Esophagus muscularis mucosa (tissue), 4 donors: Measurements from ENCODE around the gene PRDM5. TPM values are rescaled to one million over a fixed set of nuclear protein-coding genes. Genes with fewer than 3 reads are reported as not detected.
A peak's percentile ranks its signal among the peaks of the same experiment; 100 is the strongest.

Source experiments
- DNase-seq: peaks from one replicate; pipeline ENCODE4 v3.0.0-alpha.2; 2017; ENCODE audit errors: extremely low spot score
- H3K27ac ChIP-seq, 4 donors: fragments of 200-600 bp; sonication (generic); replicated peaks in 1 of 4; 1 replicate in 3 of 4; 2 replicates in 1 of 4; pipeline ENCODE4 v1.5.1; 2016 to 2019; ENCODE audit warnings: mild to moderate bottlenecking in 1 of 4
- H3K27me3 ChIP-seq, 4 donors: fragments of 200-600 bp; sonication (generic); one replicate each; pipeline versions ENCODE4 v1.5.1 to v1.6.0; 2016 to 2019
- H3K36me3 ChIP-seq, 4 donors: fragments of 200-600 bp; sonication (generic); one replicate each; pipeline ENCODE4 v1.5.1; 2016 to 2019
- H3K4me1 ChIP-seq, 4 donors: fragments of 200-600 bp; sonication (generic); one replicate each; pipeline ENCODE4 v1.5.1; 2016 to 2019
- H3K4me3 ChIP-seq, 4 donors: fragments of 200-600 bp; sonication (generic); 1 replicate in 2 of 4; 2 replicates in 2 of 4; pipeline ENCODE4 v1.5.1; 2016 to 2019; ENCODE audit warnings: mild to moderate bottlenecking in 4 of 4, moderate library complexity in 1 of 4
- H3K9me3 ChIP-seq, 4 donors: fragments of 200-600 bp; sonication (generic); 1 replicate in 3 of 4; 2 replicates in 1 of 4; pipeline ENCODE4 v1.5.1; 2016 to 2019
- CTCF ChIP-seq, 3 experiments: fragments of 200-600 bp in 2 of 3; fragments of 450-650 bp in 1 of 3; sonication (generic) in 2 of 3; IDR thresholded peaks; one replicate each; pipeline ENCODE4 v1.5.1; 2017 to 2019; ENCODE audit warnings: antibody characterized with exemption in 3 of 3, mild to moderate bottlenecking in 2 of 3, moderate library complexity in 1 of 3
- EP300 ChIP-seq: sonication (generic); formaldehyde crosslinking; IDR thresholded peaks from one replicate; pipeline ENCODE4 v1.6.1; 2017; ENCODE audit warnings: antibody characterized with exemption
- POLR2A ChIP-seq: fragments of 450-650 bp; IDR thresholded peaks from one replicate; pipeline ENCODE4 v1.6.1; 2017; ENCODE audit warnings: antibody characterized with exemption, moderate library complexity, mild to moderate bottlenecking, low read depth
- POLR2AphosphoS5 ChIP-seq, 2 donors: sonication (generic); formaldehyde crosslinking; IDR thresholded peaks; one replicate each; pipeline ENCODE4 v1.6.1; 2017; ENCODE audit warnings: antibody characterized with exemption in 2 of 2
- WGBS: methylation state at CpG from one replicate; pipeline ENCODE4 v1.1.5; 2018; 5-methylcytosine and 5-hydroxymethylcytosine counted together
- intact Hi-C: fragments of 100-400 bp; cut with DNase I; formaldehyde crosslinking; loops from one replicate; pipeline ENCODE4 v1.15.1; 2023
- total RNA-seq, 4 donors: library from RNA; depleted of rRNA; stranded (reverse); fragments of >200 nt; gene quantifications; one replicate each; pipeline versions ENCODE4 v1.1.0 to v1.2.1, GENCODE V29; 2016

Gene PRDM5
- 10 to 100 TPM; 10.8 to 17.0 (median 15.4) TPM for total RNA-seq

- Histone ChIP-seq H3K27me3 (no peaks in the 10 kb centered on the region), H3K9me3 (no peaks in the 10 kb centered on the region), H3K4me3 (peak within 1 kb of the TSS; percentile 72 to 85 (median 82)), H3K27ac (peak within 1 kb of the TSS; percentile 91 to 96 (median 94)), H3K4me1 (peaks cover 12 to 42% (median 30%) of the 10 kb centered on the region in 4 donors), H3K36me3 (no peaks in the 10 kb centered on the region)
- intact Hi-C loops: loop anchor here (5.0 kb wide), 1 partner anchor 150 kb away; the partner anchor contains the start of gene NDNF
- no peak for DNase-seq
- WGBS: 0% methylated on average over 10 of the region's 86 CpGs
- TF ChIP-seq POLR2A (no peak), EP300 (no peak), CTCF (IDR thresholded peaks at IDR 0.05) (peak; percentile 5 to 20 (median 17)), POLR2AphosphoS5 (IDR thresholded peaks at IDR 0.05) (peak in 1 of 2 donors; percentile 32)
Measured at GRCh38 chr4:120922381-120923206, at the start of gene PRDM5. TSS of gene PRDM5 (minus strand) at chr4:120922726. CDS start at chr4:120922608, 118 bp downstream.

- Histone ChIP-seq H3K4me3 (no peak overlapping the region), H3K27me3 (no peaks in the 10 kb centered on the region), H3K27ac (no peak overlapping the region), H3K9me3 (no peaks in the 10 kb centered on the region), H3K4me1 (no peaks in the 10 kb centered on the region), H3K36me3 (no peaks in the 10 kb centered on the region)
- WGBS: 53% methylated on average over 1 of the region's 1 CpG
- no peak for DNase-seq
- intact Hi-C loops: no loop called here
- no peak for TF ChIP-seq CTCF (IDR thresholded peaks at IDR 0.05)
- TF ChIP-seq POLR2A: no peak
- TF ChIP-seq EP300: no peak
- no peak for TF ChIP-seq POLR2AphosphoS5 (IDR thresholded peaks at IDR 0.05)
Measured at GRCh38 chr4:120971884-120972283, 49.4 kb upstream of the PRDM5 start.

GRCh38 chr4:120965938-120966337 lies 43.4 kb upstream of the PRDM5 start:
- DNase-seq: no peak
- H3K4me1 ChIP-seq: no peaks in the 10 kb centered on the region
- H3K9me3 ChIP-seq: no peaks in the 10 kb centered on the region
- TF ChIP-seq POLR2AphosphoS5 (IDR thresholded peaks at IDR 0.05) (no peak), EP300 (no peak), POLR2A (no peak), CTCF (IDR thresholded peaks at IDR 0.05) (no peak)
- 67% methylated on average over 4 of the region's 4 CpGs for WGBS
- H3K4me3 ChIP-seq: no peak overlapping the region
- intact Hi-C loops: no loop called here
- H3K27me3 ChIP-seq: no peaks in the 10 kb centered on the region
- H3K27ac ChIP-seq: no peak overlapping the region
- H3K36me3 ChIP-seq: no peaks in the 10 kb centered on the region

GRCh38 chr4:120964596-120964995 lies 42.1 kb upstream of the PRDM5 start:
- H3K27me3 ChIP-seq: no peaks in the 10 kb centered on the region
- WGBS: 64% methylated on average over 1 of the region's 1 CpG
- DNase-seq: no peak
- TF ChIP-seq POLR2AphosphoS5 (IDR thresholded peaks at IDR 0.05): no peak
- no peak for TF ChIP-seq EP300
- no peaks in the 10 kb centered on the region for H3K4me1 ChIP-seq
- H3K27ac ChIP-seq: no peak overlapping the region
- no peaks in the 10 kb centered on the region for H3K9me3 ChIP-seq
- no peaks in the 10 kb centered on the region for H3K36me3 ChIP-seq
- intact Hi-C loops: no loop called here
- H3K4me3 ChIP-seq: no peak overlapping the region

- no peak overlapping the region for H3K4me3 ChIP-seq
- WGBS: 67% methylated on average over 4 of the region's 4 CpGs
- H3K9me3 ChIP-seq: no peaks in the 10 kb centered on the region
- intact Hi-C loops: no loop called here
- TF ChIP-seq CTCF (IDR thresholded peaks at IDR 0.05) (no peak), POLR2A (no peak), POLR2AphosphoS5 (IDR thresholded peaks at IDR 0.05) (no peak), EP300 (no peak)
- no peak for DNase-seq
- H3K36me3 ChIP-seq: no peaks in the 10 kb centered on the region
- no peak overlapping the region for H3K27ac ChIP-seq
- H3K4me1 ChIP-seq: no peaks in the 10 kb centered on the region
- H3K27me3 ChIP-seq: no peaks in the 10 kb centered on the region
Measured at GRCh38 chr4:120963449-120963848, 40.9 kb upstream of the PRDM5 start.
